NCI-H82 treated with DMSO at 0.1 percent for 48 hours (cell line): ENCODE results near the gene GET4.
"Not testable (repeated sequence)": the region's sequence is repeated elsewhere in the genome, so short reads cannot be mapped to it uniquely, and the experiment has no call there.

Source experiments
- DNase-seq: peaks from one replicate; lab custom pipeline; 2025; ENCODE audit not compliant: unreplicated experiment; lab: John Stamatoyannopoulos, UW

Gene GET4

DNA sequence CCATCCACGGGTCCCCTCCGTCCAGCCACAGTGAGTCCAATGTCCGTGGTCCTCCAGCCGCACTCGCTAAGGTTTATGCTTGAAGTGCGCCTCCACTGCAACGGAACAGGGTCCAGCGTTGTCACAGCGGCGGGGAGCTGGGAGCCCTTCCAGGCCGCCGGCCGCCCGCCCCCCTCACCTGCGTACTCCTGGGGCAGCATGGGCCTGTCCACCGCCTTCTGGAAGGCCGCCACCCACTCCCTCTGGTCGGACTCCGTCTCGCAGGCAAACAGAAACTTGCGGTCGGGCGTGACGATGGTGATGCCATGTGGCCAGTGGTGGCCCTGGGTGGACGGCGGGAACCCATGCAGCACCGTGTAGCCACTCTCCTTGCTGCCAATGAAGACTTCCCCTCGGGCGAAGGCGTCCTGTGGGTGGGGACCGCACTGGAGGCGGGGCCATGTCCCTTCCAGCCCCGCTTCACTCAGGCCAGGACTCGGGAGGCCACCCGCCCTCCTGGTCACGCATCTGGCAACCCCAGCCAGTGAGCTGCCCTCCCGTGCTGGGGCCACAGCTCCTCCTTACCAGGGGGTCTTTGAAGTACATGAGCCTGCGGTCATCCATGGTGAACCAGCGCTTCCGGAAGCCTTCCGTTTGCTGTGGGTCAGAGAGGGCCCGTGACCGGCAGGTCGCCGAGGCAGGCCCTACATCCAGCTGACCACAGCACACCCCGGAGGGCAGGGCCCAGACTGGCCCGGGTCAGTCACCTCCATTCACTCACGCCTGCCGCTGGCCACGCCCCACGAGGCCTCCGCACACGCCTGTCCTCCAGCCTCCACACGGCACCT, 22.7 kb downstream of the GET4 start:
- DNase-seq, result no peak

DNA sequence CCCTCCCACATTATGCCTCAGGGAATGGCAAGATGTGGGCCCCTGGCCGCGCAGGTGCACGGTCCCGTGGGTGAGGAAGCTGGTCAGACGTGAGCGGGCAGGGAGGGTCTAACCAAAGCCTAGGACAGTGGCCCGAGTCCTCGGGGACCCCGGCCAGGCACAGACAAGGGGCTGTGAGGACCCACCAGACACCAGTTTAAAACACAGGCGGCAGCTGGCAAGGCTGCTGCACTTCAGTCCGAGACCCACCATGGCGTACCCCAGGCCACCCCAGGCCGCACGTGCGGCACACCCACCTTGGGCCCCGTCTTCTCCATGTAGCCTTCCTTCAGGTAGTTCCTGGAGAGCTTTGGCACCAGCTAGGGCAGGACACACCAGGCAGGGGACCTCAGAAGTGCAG, 23.5 kb downstream of the GET4 start:
- DNase-seq, result no peak

DNA sequence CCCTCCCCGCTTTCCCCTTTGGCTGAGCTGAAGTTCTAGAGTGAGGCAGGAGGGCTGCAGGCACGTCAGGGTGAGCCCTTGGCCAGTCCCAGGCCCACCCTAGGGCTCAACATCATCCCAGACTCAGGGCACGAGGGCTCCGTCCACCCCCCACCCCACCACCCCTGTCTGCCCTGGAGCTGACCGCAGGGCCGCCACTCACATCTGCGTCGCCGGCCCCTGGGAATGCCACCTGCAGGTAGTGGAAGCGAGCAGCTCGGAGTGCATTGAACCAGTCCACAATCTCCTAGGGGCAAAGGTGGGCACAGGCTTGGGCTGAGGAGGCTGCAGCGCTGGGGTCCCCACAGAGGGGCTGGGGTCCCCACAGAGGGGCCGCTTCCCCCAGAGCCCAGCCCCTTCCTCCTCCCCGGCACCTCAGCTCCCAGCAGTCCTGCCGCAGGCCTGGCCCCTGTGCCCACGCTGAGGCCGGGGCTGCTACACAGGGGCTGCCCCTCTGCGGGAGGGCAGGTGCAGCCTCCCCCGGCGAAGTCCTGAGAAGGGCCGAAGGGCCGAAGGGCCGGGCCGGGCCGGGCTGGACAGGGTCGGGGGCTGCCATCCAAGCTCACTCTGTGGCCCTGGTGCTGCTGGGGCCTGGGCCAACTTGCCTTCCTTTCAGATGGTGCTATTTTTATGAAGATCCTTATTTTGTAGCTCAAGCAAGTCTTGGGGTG, 24.1 kb downstream of the GET4 start:
- no peak for DNase-seq

DNA sequence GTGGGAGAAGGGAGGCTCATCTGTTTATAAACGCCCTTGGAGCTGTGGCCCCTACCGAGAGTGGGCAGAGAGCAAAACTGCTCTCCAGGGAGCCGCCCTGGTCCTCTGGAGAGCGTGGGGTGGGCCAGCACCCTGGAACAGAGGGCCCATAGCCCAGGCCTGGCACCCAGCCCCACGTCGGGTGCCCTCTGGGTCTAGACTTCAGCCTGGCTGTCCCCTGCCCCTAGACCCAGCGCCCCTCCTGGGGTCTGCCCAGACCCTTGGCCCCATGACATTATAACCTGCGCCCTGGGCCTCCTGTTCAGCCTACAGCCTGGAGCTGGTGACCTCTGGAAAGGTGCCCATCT, 24.7 kb downstream of the GET4 start:
- DNase-seq, result no peak

DNA sequence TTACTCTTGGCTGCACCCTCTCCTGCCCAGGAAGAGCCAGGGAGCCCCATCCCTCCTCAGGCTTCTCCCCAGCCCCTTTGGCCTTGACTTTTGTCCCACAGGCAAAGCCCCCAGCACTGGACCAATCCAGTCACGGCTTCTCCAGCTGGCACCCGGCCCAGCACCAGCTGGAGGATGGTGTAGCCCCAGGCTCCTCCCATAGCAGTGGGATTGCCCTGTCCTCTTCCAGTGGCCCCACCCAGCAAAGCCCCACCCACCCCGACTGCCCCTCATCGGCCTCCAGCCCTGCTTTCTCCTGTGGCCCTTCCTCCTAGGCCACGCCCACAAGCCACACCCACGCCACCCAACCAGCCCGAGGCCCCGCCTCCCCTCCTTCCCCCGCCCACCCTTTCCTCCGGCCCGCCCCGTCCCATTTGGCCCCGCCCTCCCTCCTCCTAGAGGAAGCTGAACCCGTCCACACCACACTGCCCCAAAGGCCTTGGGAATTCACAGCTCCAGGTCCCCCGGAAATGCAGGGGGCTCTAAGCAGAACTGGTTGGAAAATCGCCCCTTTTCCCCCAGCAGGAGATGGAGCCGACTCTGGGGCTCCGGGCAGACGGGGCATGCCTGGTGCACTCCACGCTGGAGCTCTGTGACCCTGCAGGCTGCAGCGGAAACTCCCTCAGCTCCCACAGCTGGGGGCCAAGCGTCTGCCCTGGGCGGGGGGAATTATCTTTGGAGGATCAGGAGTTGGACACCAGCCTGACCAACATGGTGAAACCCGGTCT, 25.2 kb downstream of the GET4 start:
- DNase-seq, result peak; percentile 92

DNA sequence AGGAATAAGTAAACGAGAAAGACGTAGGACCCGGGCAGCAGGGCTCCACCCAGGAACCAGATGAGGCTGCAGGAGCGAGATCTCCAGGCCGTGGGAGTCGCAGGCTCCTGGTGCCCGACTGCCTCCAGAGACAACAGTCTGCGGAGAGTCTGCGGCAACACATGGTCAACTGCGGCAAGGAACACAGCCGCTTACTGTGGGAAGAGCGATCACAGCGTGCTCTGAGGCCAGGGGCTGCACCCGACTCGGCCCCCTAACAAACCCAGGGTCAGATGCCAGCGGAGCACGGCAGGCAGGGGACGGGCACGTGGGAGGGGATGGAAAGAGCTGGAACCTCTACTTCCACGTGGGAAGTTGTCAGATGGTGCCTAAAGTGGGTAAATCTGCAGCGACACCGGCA, 26.6 kb downstream of the GET4 start:
- no peak for DNase-seq

DNA sequence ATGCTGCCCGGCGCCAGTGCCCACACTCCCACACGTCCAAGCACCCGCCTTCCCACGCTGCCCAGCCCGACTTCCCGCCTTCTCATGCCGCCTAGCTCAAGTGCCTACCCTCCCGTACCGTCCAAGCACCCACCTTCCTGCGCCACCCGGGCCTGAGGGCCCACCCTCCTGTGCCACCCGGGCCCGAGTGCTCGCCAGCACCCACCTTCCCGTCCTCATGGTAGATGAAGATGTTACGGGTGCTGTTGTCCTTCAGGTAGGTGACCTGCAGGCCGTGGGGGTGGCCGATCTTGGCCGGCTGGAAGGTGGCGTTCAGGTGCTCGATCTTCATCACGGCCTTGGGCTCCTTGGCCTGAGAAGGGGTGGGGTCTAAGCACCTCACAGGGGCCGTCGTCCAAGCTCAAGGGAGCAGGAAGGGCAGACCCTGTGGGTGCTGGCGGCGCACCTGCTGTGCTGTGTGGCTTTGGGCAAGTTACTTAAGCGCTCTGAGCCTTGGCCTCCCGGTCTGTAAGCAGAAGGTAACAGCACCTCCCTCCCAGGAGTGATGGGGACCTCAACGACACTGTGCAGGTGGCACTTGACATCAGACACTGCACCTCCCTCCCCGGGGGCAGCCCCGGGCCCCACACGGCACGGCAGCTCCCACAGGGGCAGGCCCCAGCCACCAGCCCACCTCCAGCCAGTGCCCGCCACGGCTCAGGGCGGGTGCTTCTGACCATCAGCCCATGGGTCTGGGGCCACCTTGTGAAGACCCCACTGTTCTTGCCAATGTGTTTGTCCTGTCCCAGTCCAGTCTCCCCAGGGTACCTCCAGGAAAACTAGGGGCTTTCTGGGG, 27.8 kb downstream of the GET4 start:
- DNase-seq, result no peak

DNA sequence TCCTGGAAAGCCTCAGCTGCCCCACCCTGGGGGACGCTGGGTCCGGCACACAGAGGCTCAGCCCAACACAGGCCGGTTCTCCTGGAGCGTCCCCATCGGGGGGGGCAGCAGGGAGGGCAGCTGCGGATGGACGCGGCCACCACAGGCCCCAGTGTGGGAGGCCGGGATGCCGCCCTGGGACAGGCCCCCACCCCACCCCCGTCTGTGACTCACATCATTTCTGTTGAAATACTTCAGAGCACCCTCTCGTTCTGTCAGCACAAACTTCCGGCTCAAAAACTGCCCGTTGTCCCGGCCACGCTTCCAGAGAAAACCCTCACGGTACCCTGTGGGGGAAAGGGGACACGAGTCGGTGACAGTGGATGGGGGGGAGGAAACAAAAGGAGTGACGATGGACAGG, 28.5 kb downstream of the GET4 start:
- DNase-seq, result no peak

DNA sequence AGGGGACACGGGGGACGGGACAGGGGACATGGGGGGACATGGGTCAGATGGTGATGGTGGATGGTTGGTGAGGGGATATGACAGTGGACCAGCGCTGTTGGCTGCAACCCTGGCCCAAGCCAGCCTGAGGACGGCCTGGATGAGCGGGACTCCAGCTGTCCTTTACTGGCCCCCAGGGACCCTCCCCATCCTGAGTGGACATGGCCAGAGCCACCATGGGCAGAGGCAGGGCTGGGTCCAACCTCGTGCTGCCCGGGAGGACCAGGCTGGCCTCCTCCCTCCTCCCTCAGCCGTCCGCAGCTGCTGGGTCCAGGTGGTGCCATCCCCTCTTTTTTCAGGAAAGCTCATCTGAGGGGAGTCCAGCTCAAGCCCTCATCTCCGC, 30.4 kb downstream of the GET4 start:
- DNase-seq, result no peak

DNA sequence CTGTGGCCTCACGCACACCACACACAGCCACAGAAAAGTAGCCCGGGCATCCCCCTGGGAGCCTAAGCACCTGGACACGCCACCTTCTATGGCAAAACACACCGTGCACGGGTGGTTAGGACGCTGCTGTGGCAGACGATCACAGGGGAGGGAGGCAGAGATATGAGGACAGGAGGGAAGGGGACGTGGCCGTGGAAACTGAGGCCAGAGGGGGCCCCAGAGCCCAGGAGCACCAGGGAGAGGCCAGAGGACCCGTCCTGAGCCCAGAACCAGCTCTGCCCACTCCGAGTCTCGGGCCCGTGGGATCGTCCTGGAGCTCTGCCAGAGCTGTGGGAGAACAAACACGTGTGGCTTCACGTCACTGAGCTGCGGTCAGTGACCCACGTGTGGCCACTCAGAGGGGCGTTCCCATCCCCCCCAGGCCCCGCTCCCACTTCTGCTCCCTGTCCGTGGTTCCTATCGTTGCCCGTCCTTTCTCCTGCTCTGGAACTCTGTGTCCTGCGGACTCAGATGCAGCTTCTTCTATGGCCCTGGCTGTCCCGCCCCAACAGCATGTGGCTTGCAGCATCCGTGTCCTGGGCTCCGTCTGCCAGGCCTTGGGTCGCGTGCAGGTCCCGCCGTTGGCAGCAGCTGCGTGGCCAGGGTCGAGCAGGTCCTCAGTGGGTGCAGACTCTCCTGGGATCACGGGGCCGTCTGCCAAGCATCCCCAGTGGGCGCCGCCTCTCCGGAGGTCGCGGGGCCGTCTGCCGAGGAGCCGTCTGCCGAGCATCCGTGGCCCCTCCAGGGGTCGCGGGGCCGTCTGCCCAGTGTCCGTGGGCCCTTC, 31.0 kb downstream of the GET4 start:
- DNase-seq, result no peak

DNA sequence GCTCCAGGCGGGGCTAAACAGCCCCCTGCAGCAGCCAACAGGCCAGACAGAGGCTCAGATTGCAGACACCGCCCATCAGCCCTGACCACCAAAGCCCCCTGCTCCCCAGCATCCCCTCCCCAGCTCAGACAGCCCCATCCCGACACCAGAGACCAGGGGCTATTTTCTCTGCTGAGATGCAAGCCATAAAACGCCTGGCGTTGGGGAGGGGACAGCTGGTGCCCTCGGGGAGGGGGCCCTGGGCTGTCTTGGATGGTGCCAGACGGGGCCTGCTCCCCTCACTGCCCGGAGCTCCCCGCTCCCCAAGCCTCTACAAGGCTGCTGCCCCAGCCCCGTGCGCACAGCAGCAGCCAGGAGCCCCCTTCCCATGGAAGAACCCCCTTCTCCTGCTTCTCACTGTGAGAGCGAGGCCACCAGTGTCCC, 31.8 kb downstream of the GET4 start:
- no peak for DNase-seq

DNA sequence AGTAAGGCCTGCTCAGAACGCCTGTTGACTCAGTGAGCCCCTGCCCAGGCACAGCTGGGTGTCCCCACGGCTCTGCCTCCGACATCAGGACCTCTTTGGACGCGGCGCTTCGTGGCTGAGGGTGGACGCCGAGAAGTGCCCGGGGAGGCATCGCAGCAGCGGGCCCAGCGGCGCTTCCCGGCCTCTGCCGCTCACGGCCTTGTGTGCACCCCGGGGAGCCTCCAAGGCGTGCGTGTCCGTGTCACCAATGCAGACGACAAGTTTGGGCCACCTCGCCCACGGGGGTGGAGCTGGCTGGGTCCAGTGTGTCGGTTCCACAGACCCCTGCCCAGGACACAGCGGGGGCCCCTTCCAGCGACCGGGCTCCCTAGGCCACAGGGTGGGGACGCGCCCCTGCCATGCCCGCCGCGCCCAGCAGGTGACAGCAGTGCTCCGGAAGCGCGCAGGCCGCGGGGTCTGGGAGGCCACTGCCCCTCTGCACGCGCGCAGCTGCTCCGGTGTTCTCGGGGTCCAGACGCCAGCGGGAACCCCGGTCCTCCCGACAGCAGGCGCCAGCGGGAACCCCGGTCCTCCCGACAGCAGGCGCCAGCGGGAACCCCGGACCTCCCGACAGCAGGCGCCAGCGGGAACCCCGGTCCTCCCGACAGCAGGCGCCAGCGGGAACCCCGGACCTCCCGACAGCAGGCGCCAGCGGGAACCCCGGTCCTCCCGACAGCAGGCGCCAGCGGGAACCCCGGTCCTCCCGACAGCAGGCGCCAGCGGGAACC, 32.4 kb downstream of the GET4 start:
- DNase-seq, result not testable (repeated sequence)

DNA sequence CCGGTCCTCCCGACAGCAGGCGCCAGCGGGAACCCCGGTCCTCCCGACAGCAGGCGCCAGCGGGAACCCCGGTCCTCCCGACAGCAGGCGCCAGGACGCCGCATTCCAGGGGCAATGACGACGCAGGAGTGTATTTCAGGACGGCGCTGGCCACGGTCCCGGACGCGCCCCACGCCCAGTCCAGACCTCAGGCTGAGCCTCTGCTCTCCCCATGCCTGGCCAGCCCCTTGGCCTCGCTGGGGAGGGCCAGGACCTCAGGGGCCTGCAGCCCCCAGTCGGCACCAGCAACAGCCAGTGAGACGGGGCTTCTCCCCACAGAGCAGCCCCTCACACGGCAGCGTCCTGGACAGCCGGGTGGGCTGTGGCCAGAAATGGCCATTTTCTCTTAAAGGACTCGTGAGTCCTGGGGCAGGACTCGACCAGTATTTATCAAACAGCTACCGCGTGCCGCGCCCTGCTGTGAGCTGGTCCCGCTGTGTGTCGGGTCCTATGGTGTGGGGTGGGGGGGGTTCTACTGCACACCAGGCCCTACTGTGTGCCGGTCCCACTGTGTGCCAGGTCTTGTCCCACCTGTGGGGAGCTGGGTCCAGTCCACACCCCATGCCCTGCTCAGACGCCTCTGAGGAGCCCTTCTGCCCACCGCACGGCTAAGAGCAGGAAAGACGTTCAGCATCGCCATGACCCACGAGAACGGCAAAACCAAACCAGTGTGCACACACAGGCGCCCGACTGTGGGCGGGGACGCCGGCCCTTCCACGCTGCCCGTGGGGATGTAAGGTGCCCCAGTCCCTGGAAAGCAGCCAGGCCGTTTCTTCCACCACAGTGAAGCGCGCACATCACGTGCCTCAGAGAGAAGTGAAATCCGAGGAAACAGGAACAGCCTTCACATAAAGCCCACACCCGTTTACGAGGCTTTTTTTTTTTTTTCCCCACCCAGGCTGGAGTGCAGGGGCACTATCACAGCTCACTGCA, 33.3 kb downstream of the GET4 start:
- no peak for DNase-seq

DNA sequence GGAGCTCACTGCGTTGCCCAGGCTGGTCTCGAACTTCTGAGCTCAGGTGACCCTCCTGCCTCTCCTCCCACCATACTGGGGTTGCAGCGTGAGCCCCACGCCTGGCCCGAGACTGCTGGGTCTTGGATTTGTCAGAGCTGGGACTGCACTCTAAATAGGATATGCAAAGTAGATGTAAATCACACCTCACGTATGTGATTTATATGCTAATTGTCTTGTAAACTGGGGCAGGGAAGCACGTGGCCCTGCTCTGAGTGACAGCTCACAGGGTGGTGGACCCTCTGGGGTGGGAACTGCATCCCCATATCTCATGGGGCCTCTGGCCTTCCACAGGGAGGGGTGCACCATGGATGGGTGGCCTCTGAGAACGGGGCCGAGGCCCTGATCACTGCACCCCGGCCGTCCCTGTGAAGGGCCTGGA, 34.1 kb downstream of the GET4 start:
- no peak for DNase-seq

DNA sequence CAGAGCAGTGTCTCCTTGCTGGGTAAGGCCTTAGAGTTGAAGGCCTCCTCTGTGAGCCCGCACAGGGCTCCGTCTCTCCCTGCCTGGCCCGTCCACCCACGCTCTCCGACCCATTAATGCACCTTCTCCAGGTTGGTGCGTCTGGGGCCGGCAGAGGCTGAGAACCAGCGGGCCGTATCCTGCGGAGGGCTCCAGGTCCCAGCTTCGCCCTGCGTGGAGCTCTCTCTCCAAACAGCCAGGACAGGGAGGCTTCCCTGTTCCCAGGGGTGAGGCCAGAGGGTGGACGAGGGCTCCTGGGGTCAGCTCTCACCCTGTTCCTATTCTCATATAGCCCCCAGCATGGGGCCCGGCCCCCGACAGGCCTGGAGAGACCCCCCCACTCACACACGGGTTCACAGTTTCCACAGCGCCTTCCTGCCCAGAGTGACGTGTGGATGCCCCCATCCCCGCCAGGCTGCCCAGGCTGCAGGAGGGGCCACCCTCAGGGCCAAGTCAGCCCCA, 34.6 kb downstream of the GET4 start:
- DNase-seq, result no peak

DNA sequence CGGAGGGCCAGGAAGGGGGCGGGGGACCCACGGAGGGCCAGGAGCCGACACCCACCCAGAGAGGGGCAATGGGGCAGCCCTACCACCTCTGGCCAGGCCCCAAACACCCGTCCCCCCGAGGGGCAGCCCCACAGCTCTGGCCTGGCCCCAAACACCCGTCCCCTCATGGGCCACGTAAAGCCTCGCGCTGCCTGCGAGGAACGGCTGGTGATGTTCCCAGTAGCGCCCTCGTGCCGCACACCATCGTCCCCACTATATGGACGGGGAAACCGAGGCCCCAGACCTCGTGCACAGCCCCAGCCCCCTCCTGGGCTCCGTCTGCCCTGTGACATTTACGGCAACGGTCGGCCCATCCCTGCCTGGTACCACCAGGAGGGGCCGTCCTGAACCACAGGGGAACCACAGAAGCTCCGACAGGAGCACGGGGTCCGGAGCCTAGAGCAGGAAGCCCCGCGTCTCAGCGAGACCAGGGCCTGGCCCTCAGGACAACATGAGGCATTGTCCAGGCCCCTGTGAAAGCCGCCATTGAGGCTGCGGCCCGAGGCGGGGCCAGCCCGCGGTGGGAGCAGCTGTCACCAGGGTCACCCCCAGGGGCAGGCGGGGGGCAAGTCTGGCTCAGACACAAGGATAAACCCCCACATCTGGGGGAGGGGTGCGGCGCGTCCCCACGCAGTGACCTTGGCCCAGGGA, 35.6 kb downstream of the GET4 start:
- no peak for DNase-seq

DNA sequence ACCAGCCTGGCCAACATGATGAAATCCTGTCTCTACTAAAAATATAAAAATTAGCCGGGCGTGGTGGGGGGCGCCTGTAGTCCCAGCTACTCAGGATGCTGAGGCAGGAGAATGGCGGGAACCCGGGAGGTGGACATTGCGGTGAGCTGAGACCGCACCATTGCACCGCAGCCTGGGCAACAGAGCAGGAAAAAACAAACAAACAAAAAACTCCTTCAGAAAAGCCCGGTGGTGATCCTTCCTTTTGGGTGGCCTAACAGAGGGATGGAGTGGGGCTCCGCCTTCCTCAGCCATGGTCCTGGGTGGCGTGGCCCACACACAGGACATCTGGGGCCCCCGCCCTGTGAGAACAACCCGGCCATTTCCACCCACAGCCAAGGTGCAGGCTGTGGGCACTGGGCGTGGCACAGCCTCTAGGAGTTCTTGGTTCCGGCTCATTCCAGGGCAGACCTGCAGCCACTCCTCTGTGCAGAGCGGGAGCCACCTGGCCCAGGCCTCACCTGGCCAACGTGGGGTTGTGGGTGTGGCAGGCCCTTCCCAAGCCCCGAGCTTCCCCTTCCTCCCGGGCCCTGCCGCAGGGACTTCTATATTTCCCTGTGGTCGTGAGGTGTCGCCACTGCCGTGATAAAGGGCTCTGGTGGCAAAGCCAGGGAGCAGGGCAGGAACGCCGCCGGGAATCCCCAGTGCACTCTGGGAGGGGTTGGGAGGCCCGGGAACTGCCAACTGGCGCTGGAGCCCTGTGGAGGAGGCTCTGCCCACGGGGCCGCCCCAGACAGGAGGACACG, 37.6 kb downstream of the GET4 start:
- no peak for DNase-seq
